ENCODE results near the gene LGR6.

GRCh38 chr1:202213361-202214088 lies 19.9 kb downstream of the LGR6 start:
- TF ChIP-seq, protein P1, sequence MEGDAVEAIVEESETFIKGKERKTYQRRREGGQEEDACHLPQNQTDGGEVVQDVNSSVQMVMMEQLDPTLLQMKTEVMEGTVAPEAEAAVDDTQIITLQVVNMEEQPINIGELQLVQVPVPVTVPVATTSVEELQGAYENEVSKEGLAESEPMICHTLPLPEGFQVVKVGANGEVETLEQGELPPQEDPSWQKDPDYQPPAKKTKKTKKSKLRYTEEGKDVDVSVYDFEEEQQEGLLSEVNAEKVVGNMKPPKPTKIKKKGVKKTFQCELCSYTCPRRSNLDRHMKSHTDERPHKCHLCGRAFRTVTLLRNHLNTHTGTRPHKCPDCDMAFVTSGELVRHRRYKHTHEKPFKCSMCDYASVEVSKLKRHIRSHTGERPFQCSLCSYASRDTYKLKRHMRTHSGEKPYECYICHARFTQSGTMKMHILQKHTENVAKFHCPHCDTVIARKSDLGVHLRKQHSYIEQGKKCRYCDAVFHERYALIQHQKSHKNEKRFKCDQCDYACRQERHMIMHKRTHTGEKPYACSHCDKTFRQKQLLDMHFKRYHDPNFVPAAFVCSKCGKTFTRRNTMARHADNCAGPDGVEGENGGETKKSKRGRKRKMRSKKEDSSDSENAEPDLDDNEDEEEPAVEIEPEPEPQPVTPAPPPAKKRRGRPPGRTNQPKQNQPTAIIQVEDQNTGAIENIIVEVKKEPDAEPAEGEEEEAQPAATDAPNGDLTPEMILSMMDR (IDR thresholded peaks at IDR 0.05; ENCODE audit: low read length) = peak; percentile 24
- TF ChIP-seq EZH2 (optimal IDR thresholded peaks at IDR 0.05; ENCODE audit: low read depth, low read length) (no peak), EZH2phosphoT487 (IDR thresholded peaks at IDR 0.05; ENCODE audit: low read length) (no peak)

Measured in MM.1S (cell line).